SK-MEL-5 (cell line): ENCODE measurements around the gene RNF214. TPM values are rescaled to one million over a fixed set of nuclear protein-coding genes. Genes with fewer than 3 reads are reported as not detected.
"Not testable (repeated sequence)": the region's sequence is repeated elsewhere in the genome, so short reads cannot be mapped to it uniquely, and the experiment has no call there.

Source experiments
- DNase-seq: peaks from one replicate; pipeline ENCODE4 v3.0.0-alpha.2; 2016; ENCODE audit warnings: low read depth, low spot score
- in situ Hi-C: cut with HindIII; loops from 2 replicates; pipeline ENCODE4 v1.10.0; 2016; ENCODE audit warnings: low sequenced_read_pairs, high pct_unique_total_duplicates, low pct_unique_long_range_greater_than_20kb
- total RNA-seq: library from RNA; depleted of rRNA; stranded (reverse); fragments of >200 nt; shearing (Covaris generic); gene quantifications from 2 replicates; pipeline ENCODE4 v1.2.3, GENCODE V29; 2014

The RNF214 gene
- total RNA-seq, 1 experiment from 2014 or later: 4.8 TPM

DNA sequence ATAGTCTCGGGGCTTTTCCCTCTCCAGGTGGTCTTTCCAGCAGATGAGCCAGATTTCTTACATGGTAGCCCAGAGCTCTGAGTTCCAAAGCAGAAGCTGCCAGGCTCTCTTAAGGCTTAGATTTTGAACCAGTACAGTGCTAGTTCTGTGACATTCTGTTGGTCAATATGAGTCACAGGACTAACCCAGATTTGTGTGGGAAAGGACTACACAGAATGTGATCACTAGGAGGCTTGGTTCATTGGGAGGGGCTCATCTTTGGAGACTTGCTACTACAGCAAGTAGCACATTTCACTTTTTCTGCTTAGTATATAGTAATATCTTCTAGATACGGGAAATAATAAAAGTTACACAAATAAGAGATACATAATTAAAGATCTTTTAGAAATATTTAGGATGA lies 24.1 kb downstream of the RNF214 start:
- in situ Hi-C loops: no loop called here
- no peak for DNase-seq

DNA sequence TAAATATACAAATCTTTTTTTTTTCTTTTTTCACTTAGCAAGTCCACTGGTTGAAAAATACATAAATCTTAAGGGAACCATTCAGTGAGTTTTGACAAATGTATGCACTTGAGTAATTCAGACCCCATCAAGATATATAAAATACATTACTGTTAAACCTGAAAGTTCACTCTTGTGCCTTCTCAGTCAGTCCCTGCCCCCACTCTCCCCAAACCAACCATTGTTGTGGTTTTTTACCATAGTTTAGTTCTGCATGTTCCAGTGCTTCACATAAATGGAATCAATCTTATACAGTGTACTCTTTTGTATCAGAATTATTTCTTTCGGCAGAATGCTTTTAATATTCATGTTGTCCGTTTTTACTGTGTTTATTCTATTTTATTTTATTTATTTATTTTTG lies 26.1 kb downstream of the RNF214 start:
- in situ Hi-C loops: no loop called here
- DNase-seq: no peak

DNA sequence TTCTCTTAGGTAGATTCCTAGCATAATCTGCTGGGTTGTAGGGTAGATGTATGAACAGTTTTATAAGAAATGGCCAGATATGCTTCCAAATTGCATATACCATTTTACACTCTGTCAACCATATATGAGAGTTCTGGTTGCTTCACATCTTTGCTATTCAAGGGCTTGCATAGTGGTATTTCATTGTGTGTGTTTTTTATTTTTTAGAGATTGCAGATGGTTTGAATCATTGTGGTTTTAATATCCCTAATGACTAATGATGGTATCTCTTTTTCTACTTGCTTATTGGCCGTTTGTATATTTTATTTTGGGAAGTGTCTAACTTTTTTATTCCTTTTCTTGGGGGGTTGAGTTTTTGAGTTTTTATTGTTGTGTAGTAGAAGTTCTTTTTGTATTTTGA lies 26.9 kb downstream of the RNF214 start:
- in situ Hi-C loops: no loop called here
- DNase-seq: no peak

DNA sequence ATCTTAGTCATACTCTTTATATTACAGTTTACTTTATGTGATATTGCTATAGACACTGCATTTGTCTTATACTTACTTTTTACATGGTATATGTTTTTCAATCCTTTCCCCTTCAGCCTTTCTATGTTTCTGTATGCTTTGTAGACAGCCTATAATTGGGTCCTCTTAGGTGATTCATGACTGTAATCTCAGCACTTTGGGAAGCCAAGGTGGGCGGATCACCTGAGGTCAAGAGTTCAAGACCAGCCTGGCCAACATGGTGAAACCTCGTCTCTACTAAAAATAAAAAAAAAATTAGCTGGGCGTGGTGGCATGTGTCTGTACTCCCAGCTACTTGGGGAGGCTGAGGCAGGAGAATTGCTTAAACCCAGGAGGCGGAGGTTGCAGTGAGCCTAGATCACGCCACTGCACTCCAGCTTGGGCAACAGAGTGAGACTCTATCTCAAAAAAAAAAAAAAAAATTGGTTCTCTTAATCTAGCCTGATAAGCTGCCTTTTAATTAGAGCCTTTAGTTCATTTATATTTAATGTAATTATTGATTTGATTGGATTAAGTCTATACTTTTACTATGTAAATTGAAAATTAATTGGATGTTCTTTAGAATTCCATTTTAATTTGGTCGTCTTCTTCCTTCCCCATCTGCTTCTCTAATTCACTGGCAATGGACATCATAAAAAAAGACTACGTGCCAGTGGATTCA lies 32.3 kb downstream of the RNF214 start:
- in situ Hi-C loops, DNase-seq: not testable (repeated sequence)

DNA sequence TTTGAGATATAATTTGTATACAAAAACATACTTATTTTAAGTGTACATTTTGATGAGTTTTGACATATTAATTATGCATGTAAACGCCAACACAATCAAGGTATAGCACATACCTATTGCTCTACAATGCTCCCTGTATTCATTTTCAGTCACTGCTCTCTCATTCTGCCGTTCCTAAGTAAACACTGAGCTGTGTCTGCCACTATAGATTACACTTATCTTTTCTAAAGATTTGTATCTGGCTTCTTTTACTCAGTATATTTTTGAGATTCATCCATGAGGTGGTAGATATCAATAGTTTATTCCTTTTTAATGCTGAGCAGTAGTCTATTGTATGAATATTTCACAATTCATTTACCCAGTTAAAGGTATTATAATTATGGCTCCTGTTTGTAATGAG lies 33.3 kb downstream of the RNF214 start:
- DNase-seq: no peak
- in situ Hi-C loops: no loop called here

DNA sequence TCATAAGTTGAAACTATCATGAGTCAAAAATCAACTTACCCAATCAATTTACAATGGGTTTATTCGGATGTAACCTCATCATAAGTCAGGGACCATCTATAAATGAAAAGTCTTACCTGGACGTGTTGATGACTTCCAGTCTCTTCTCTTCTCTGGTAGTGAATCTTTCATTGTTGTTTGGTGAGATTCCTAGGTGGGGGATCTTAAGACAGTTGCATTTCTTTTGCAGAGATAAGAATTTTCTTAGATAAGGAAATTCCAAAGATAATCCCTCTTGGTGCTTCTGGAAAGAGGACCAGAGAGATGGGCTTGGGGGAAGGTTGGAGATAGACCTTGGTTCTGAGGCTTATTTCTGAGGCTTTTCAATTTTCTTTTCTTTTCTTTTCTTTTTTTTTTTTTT lies 37.4 kb downstream of the RNF214 start:
- in situ Hi-C loops: no loop called here
- no peak for DNase-seq

DNA sequence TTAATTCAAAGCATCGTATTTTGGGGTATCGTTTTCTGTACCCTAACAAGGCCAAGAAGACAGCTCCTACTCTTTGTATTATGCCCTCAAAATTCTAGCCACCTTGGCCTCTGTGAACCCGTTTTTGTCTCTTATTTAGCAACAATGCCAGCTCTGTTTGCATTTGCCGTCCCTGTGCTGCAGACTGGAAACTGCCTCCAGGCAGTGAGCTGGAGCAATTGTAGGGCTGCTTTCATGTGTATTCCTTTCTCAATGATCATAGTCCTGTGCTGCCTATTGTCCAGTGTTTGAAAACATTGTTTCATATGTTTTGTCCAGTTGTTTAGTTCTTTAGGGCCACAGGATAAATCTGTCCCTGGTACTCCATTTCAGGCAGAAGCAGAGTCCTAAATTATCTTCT lies 38.7 kb downstream of the RNF214 start:
- DNase-seq: peak; percentile 64
- in situ Hi-C loops: no loop called here

DNA sequence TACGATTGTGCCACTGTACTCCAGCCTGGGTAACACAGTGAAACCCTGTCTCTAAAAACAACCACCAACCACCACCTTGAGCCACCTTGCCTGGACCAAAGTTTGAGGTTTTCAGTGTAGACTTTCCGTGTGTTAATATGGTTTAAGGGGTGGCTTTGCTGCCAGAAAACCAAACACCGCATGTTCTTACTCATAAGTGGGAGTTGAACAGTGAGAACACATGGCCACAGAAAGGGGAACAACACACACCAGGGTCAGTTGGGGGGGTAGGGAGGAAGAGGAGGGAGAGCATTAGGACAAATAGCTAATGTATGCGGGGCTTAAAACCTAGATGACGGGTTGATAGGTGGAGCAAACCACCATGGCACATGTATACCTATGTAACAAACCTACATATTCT lies 39.7 kb downstream of the RNF214 start:
- DNase-seq, in situ Hi-C loops: not testable (repeated sequence)

DNA sequence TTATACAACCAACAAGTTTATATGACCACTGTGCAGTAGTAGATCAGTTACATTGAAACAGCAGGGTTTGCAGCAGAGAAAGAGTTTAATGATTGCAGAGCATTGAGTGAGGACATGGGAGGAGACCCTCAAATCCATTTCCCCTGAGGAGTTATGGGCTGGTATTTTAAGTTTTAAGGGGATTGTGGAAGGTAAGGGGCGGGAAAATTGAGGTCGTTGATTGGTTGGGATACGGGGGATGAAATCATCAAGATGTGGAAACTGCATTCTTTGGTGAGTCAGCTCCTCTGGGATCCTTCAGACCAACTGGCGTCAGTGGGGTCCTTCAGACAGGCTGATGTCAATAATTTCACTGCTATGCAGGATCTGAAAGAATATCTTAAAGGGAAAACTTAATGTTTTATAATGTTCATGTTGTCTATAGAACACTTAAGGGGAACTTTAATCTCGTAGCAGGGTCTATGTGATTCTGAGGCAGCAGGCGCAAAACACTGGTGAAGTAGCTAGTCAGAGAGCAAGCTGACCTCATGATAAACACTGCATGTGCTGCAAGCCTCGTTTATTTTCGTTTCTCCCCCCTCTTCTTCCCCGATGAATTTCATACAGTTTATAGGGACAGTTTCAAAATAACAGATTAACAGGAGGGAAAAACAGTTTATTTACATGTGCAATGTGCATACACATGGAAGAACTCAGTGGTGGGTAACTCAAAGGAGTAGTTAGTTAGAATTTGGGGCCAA lies 41.2 kb downstream of the RNF214 start:
- no peak for DNase-seq
- in situ Hi-C loops: no loop called here

DNA sequence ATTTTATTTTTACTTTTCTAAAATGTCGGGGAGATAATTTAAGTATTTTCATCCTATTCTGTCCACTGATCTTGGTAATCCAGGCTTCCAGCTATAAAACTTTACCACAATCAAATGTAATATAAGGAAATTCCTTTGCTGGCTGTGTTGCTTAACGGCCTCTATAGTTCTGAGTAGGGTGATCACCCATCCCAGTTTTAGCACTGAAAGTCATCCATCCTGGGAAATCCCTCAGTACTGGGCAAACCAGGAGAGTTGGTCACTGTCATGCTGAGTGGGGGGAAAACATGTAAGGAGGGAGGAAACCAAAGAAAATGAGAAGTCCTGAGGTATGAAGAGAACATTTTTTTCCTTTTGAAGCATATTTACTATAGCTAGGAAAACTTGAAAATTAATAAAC lies 45.9 kb downstream of the RNF214 start:
- DNase-seq: no peak
- in situ Hi-C loops: no loop called here

DNA sequence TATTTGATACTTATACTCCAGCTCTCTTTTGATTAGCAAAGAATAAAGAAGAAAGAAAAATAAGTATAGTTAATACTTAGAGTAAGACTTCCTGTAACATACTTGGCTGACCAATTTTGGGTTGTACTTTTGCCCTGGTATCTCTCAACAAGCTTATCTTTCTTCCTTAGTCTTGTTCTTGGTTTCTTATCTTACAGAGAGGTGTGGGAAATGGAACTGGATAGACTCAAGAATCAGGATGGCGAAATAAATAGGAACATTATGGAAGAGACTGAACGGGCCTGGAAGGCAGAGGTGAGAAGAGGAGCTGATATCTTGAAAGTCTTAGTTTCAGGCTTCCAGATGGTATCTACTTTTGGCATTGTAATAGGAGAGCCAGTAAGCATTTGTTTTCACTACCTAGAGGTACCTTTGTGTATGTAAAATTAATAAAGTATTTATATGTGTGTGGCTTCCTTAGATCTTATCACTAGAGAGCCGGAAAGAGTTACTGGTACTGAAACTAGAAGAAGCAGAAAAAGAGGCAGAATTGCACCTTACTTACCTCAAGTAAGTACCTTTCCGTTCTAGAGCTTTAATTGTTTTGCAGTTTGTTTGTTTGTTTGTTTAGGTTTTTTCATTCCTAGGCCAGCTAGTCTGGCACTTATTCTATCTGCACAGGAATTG lies 47.4 kb downstream of the RNF214 start:
- in situ Hi-C loops: no loop called here
- DNase-seq: no peak

DNA sequence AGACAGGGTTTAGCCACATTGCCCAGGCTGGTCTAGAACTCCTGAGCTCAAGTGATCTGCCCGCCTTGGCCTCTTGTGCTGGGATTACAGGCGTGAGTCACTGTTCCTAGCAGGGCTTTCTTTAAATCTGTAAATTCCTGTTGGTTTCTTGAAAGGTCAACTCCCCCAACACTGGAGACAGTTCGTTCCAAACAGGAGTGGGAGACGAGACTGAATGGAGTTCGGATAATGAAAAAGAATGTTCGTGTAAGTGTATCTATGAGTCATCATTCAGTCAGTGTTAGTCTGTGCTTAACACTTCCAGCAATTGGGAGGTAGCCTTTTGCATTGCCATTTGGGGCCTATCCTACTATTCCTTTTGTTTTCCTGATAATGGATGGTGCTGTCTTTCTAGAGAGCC lies 48.7 kb downstream of the RNF214 start:
- in situ Hi-C loops: no loop called here
- no peak for DNase-seq

DNA sequence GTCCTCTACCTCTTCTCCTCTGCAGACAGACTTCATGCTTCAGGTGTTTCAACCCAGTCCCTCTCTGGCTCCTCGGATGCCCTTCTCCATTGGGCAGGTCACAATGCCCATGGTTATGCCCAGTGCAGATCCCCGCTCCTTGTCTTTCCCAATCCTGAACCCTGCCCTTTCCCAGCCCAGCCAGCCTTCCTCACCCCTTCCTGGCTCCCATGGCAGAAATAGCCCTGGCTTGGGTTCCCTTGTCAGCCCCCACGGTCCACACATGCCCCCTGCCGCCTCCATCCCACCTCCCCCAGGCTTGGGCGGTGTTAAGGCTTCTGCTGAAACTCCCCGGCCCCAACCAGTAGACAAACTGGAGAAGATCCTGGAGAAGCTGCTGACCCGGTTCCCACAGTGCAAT lies 49.4 kb downstream of the RNF214 start:
- in situ Hi-C loops: no loop called here
- no peak for DNase-seq

DNA sequence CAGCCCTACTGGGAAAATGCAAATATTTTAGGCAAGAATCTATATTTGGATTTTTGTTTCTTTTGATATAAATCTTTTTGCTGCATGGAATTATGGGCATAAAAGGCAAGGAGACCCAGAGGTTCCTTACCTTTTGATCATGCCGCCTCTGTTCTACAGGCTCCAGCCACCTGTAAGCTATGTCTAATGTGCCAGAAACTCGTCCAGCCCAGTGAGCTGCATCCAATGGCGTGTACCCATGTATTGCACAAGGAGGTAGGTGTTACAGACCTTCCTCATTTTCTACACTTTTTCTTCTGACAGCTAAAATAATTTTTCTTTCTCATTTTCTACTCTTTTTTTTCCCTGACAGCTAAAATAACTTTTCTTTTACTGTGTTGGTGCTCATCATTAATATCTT lies 50.5 kb downstream of the RNF214 start:
- in situ Hi-C loops: no loop called here
- DNase-seq: no peak

DNA sequence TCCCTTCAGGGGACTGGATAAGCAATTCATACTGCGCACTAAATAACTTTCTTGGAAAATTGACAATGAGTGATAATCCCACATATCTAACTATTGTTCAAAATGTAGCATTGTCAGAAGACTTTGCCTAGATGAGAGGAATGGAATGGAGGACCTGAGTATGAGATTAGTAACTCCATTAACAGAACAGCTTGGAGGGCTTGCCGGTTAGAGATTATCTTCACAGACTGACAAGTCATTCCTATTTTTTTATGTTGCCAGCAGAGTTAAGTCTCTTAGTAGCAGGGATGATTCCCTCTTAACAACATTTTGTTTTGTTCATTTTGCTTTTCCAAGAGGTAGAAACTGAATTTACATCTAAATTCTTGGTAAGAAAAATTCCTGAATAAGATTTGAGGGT lies 51.6 kb downstream of the RNF214 start:
- in situ Hi-C loops: no loop called here
- DNase-seq: no peak

DNA sequence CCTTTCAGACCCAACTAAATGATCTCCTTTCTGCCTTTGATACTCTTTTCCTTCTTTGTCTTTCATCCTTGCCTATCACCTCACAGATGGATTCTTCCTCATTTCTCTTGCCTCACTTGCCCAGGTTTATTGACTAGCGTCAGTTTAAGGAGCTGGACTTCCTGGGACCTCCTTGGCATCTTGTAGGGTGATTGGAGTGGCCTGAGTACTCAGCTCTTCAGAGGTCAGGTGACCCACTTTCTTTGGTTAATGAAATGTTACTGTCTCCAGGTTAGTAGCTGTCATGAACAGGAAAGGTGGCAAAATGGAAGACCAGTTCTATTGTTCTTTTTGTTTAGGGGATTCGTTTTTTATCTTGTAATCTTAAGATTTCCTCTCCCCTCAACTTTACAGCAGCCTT lies 54.1 kb downstream of the RNF214 start:
- DNase-seq: no peak
- in situ Hi-C loops: no loop called here

DNA sequence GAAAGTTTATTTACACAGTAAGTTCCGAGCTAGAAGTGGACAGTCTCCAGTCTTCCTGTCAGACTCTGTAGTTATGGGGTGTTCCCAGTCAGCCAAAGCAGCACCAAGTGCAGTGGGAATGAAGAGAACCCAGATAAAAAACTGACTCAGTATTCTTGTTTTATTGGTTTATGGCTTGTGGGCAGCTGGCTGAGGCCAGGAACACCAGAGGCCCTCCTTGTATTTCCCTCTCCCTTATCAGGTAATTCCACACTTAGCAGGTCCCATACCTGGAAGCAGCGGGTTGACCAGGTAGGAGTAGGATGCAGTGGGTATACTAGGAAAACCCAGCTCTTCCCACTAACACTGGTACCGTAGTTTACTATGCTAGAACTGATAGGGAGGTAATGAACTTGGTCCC lies 55.2 kb downstream of the RNF214 start:
- DNase-seq: no peak
- in situ Hi-C loops: no loop called here

DNA sequence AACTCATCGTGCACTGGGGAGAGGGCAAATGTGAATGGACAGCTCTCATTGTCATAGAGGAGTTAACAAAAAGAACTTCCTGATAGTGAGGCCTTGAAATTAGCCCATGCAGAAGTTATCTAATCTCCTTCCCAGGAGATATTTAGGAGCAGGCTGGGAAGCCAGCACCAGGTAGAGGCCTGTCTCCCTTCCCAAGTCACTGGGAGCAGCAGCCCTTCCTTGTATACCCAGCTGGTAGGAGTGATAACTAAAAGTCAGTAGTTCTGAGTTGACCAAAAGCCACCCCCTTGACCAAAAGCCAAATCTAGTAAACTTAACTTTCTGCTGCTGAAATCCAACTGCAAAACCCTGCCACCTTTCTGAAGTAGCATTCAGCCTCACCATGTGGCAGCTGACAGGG lies 57.3 kb downstream of the RNF214 start:
- in situ Hi-C loops: no loop called here
- no peak for DNase-seq
